IPS DF 6.9 (cell line): ENCODE data around the gene SERPINE2.

ENCODE experiments used
- DNase-seq: peaks from one replicate; pipeline ENCODE4 v3.0.0-alpha.2; 2013; ENCODE audit warnings: low read depth, low spot score
- H3K27ac ChIP-seq: one replicate; pipeline ENCODE4 v1.5.1; 2013; ENCODE audit warnings: low read length, control low read depth
- H3K27me3 ChIP-seq: 2 replicates; pipeline ENCODE4 v1.6.1; 2013; ENCODE audit warnings: mild to moderate bottlenecking, low read length; ENCODE audit not compliant: control insufficient read depth, insufficient read depth
- H3K36me3 ChIP-seq: 2 replicates; pipeline ENCODE4 v1.6.1; 2013; ENCODE audit warnings: low read length; ENCODE audit not compliant: control insufficient read depth, insufficient read depth
- H3K4me1 ChIP-seq: 2 replicates; pipeline ENCODE4 v1.6.1; 2013; ENCODE audit warnings: low read length; ENCODE audit not compliant: control insufficient read depth, insufficient read depth
- H3K4me3 ChIP-seq: 2 replicates; pipeline ENCODE4 v1.5.1; 2013; ENCODE audit warnings: mild to moderate bottlenecking, low read length
- H3K9me3 ChIP-seq: 2 replicates; pipeline ENCODE4 v1.6.1; 2013; ENCODE audit warnings: low read length, inconsistent platforms; ENCODE audit not compliant: control insufficient read depth, insufficient read depth
- WGBS: extraction: QIAGEN DNeasy Blood & Tissue Kit; methylation state at CpG from one replicate; pipeline ENCODE4 v1.1.7; 2013; ENCODE audit warnings: mixed read lengths, missing lambda C conversion rate; ENCODE audit not compliant: insufficient read length, insufficient coverage; 5-methylcytosine and 5-hydroxymethylcytosine counted together

SERPINE2 gene

DNA sequence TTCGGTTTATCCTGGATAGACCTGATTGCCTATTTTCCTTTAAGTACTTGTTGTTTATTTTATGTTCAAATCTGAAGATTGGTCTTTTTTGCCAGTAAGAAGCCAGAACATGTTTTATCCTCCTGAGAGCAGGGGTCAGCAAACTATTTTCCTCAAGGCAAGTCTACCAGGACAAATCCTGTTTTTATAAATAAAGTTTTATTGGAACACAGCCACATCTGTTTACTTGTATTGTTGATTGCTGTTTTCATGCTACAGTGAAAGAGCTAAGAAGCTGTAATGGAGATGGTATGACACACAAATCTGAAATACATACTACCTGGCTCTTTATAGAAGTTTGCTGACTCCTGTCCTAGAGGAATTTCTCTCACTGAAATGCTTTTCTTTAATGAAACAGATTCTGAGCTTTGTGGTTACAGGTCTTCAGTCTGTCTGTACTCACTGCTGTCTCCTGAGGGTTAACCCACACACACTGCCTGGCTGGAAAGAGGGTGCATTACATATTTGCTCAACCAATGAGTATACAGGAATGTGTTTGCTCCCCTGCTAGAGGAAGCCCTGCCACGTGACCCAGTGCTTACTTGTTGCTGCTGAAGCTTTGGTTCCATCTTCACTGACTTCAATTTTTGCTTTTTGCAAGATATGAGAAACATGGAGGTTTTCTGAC lies 59.2 kb downstream of the SERPINE2 start:
- no peak overlapping the region for H3K4me3 ChIP-seq
- H3K27me3 ChIP-seq: no peaks in the 10 kb centered on the region
- H3K4me1 ChIP-seq: no peaks in the 10 kb centered on the region
- DNase-seq: no peak
- H3K9me3 ChIP-seq: no peaks in the 10 kb centered on the region
- no peaks in the 10 kb centered on the region; the same call in 1 of the 2 replicates for H3K36me3 ChIP-seq
- H3K27ac ChIP-seq: no peak overlapping the region
- WGBS: no CpG with 5 or more reads among the region's 2 CpGs

DNA sequence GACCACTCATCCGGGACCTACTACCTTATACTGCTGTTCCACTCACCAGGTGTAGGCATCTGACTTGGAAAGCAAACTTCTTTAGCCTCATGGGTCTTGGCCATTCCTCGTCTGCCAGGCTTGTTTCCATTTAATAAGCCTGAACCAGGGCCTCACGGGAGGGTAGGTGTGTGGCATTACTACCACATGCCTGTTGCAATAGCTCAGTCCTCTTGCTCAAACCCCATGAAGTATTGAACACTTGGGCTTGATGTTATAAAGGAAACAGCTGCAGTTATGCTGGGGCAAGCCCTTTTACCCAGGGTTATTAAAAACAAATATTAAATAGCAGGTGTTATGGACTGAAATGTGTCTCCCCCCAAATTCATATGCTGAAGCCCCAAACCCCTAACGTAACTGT lies 60.6 kb downstream of the SERPINE2 start:
- no CpG with 5 or more reads among the region's 4 CpGs for WGBS
- Histone ChIP-seq H3K27me3 (no peaks in the 10 kb centered on the region), H3K36me3 (no peaks in the 10 kb centered on the region; the same call in 1 of the 2 replicates), H3K4me1 (no peaks in the 10 kb centered on the region), H3K27ac (no peak overlapping the region), H3K4me3 (no peak overlapping the region), H3K9me3 (no peaks in the 10 kb centered on the region)
- no peak for DNase-seq

DNA sequence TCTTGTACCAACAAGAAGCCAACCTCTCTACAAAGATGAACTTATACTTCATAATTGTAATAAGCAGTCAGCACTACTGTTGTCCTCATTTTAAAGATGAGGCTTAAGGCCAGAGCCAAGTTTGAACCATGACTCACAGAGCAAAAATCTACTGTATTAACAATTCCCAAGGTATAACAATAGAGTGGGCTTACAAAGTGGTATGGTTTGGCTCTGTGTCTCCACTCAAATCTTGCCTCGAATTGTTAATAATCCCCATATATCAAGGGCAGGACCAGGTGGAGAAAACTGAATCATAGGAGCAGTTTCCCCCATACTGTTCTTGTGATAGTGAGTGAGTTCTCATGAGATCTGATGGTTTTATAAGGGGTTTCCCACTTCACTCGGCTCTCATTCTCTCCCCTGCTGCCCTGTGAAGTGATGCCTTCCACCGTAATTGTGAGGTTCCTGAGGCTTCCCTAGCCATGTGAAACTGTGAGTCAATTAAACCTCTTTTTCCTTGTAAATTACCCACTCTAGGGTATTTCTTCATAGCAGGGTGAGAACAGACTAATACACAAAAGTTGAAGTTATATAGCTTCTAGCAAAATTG lies 62.4 kb downstream of the SERPINE2 start:
- Histone ChIP-seq H3K36me3 (no peaks in the 10 kb centered on the region), H3K4me3 (no peak overlapping the region), H3K9me3 (no peaks in the 10 kb centered on the region), H3K27ac (no peak overlapping the region), H3K4me1 (no peaks in the 10 kb centered on the region), H3K27me3 (no peaks in the 10 kb centered on the region)
- no peak for DNase-seq
- no CpG with 5 or more reads among the region's 3 CpGs for WGBS

DNA sequence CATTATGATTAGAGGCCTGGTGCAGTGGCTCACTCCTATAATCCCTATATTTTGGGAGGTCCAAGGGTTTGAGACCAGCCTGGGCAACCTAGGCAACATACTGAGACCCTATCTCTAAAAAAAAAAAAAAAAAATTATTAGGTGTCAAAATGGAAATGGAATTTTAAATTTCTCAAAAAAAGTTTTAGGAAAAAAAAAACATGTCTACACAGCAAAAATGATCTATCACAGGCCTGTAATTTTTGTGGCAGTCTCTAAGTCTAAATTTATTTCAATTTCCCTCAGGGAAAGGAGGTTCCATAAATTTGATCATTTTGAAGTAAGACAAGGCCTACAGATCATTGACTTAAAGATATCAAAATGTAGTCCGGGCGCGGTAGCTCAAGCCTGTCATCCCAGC lies 65.5 kb downstream of the SERPINE2 start:
- no peak overlapping the region for H3K27ac ChIP-seq
- no peak for DNase-seq
- no CpG with 5 or more reads among the region's 3 CpGs for WGBS
- no peak overlapping the region for H3K4me3 ChIP-seq
- H3K9me3 ChIP-seq: no peaks in the 10 kb centered on the region
- H3K4me1 ChIP-seq: no peaks in the 10 kb centered on the region
- H3K27me3 ChIP-seq: no peaks in the 10 kb centered on the region
- no peaks in the 10 kb centered on the region for H3K36me3 ChIP-seq

DNA sequence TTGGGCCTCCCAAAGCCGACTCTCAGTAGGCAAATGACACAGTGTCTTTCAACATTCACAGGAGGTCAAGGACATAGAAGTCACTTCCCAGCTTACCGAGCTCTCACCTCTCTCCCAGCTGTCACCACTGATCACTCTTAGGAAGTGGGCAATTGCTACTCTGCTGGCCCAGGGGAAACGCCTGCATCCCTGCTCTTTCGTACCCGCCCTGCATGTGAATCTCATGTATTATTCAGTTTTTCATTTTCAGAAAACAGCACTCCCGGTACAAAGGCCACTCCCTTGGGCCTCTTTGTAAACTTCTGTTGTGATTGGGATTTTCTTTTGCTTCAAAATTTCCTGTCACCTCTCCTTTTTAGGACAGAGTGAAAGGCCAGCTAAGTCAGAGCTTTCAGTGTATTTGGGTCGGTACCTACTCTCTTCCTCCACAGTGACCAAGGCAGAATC lies 66.4 kb downstream of the SERPINE2 start:
- no peak overlapping the region for H3K27ac ChIP-seq

DNA sequence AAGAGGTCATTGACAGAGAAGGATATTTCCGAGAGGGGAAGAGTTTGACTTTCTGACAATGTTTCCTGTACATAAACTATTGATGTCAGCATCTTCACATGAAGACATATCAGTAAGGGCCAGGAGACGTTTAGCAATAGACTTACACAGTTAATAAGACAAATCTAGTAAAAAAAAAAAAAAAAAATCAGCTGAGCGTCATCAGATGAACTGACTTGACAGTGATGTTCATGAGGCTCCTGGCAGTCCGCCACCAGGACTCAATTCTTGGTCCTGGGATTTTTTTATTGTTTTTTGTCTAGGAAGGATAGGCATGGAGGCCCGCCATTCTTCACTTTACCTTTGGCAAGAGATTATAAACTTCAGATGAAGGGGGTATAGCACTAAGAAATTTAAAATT lies 67.4 kb downstream of the SERPINE2 start:
- no peaks in the 10 kb centered on the region for H3K4me1 ChIP-seq
- no peak for DNase-seq
- no CpG with 5 or more reads among the region's 5 CpGs for WGBS
- H3K36me3 ChIP-seq: peaks cover 2% of the 10 kb centered on the region; the same call in 1 of the 2 replicates
- H3K27ac ChIP-seq: no peak overlapping the region
- no peak overlapping the region for H3K4me3 ChIP-seq
- H3K9me3 ChIP-seq: no peaks in the 10 kb centered on the region
- H3K27me3 ChIP-seq: no peaks in the 10 kb centered on the region

More for the DNA sequence above, 66.4 kb downstream of the SERPINE2 start:
- no peaks in the 10 kb centered on the region for H3K27me3 ChIP-seq
- H3K4me3 ChIP-seq: no peak overlapping the region
- H3K4me1 ChIP-seq: no peaks in the 10 kb centered on the region
- no CpG with 5 or more reads among the region's 7 CpGs for WGBS
- H3K36me3 ChIP-seq: no peaks in the 10 kb centered on the region
- DNase-seq: no peak
- H3K9me3 ChIP-seq: no peaks in the 10 kb centered on the region

DNA sequence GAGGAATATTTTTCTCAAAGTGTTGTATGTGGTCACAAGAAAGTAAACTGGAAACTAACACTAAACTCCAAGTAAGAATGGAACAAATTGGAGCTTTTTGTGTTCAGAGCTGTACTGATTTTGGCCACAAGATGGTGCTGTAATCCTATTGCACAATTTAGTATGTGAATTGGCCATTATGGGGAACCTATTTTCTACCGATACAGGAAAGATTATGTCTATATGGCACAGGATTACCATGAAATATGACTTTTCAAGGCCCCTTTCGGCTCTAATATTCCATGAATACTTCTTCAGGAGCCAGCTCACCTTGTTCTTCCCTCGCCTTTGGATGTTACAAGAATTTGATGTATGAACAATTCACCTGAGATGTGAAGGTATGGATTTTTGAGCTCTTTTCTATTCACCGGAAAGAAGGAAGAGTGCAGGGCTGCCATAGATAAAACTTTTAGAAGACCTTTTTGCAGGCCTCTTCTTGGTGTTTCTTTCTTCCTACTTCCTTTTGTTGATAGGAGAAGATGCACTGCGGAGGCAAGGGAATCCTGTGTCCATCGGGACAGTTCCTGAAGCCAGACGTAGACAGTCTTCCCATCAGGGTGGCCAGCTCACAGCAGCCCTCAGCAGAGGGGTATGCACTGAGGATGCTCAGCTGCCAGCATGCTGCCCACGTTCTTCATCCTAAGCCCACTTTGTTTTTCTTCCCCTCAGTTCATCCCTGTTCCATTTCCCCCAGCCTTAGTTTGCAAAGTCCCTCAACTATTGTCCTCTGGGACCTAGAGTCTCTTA lies 68.5 kb downstream of the SERPINE2 start:
- no peak for DNase-seq
- no peaks in the 10 kb centered on the region for H3K9me3 ChIP-seq
- no peaks in the 10 kb centered on the region for H3K4me1 ChIP-seq
- no peaks in the 10 kb centered on the region for H3K27me3 ChIP-seq
- H3K27ac ChIP-seq: no peak overlapping the region
- peaks cover 2% of the 10 kb centered on the region; the same call in 1 of the 2 replicates for H3K36me3 ChIP-seq
- no peak overlapping the region for H3K4me3 ChIP-seq
- WGBS: no CpG with 5 or more reads among the region's 8 CpGs

DNA sequence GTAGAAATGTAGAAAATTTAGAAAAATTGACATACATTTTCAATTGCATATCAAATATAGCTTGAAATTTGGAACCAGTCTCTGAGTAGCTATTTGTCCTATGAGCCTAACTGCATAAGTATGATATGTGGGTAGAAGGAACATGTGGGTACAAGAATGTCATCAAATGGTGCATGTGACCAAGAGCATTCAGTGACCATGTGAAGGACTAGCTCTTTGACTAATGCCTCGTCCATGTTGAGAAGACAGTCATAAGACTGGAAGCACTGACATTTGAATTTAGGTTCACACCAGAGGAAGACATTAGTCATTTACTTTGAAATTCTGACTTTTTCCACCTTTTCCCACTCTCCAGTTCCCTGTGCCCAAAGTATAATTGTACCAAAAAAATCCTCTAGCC lies 69.2 kb downstream of the SERPINE2 start:
- H3K27me3 ChIP-seq: no peaks in the 10 kb centered on the region
- no peak overlapping the region for H3K27ac ChIP-seq
- no peaks in the 10 kb centered on the region for H3K4me1 ChIP-seq
- no peak for DNase-seq
- no peak overlapping the region for H3K4me3 ChIP-seq
- H3K9me3 ChIP-seq: no peaks in the 10 kb centered on the region
- WGBS: no CpG with 5 or more reads among the region's 1 CpG
- H3K36me3 ChIP-seq: peaks cover 2% of the 10 kb centered on the region; the same call in 1 of the 2 replicates

DNA sequence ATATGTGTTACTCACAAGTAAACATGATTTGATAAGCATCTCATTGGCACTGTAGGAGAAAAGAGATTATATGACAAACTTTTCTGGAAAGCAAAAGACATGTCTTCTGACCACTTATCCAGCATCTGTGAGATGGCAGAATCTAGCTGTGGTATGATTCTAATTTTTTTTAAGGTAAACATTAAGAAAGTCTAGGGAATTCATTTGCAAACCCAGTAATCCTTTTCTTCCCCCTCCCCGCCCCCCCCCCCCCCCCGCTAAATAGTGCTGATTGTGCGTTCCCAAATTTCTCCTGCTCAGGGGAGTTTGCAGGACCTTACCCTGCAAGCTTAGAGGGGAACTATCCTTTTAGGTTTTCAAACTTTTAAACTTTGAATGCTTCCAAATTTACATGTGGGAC lies 69.8 kb downstream of the SERPINE2 start:
- WGBS: no CpG with 5 or more reads among the region's 3 CpGs
- no peaks in the 10 kb centered on the region for H3K4me1 ChIP-seq
- no peak overlapping the region for H3K4me3 ChIP-seq
- no peaks in the 10 kb centered on the region for H3K27me3 ChIP-seq
- H3K27ac ChIP-seq: no peak overlapping the region
- peaks cover 2% of the 10 kb centered on the region; the same call in 1 of the 2 replicates for H3K36me3 ChIP-seq
- no peaks in the 10 kb centered on the region for H3K9me3 ChIP-seq
- no peak for DNase-seq

DNA sequence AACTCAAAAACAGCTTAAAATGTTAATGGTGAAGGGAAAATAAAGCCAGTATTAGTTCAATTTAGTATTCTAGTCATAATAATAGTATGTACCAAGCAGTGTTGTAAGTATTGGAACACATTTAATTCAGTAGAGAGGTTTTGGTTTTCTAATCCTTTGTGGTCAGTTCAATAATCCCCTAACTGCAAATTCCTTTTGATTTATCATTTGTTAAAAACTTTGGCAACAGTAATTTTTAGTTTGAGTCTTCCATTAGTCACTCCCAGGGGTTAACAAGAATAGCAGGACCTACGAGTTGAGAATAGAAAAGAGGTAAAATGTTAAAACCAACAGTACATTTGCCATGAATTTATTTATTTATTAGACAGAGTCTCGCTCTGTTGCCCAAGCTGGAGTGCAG lies 71.1 kb downstream of the SERPINE2 start:
- no peak overlapping the region for H3K4me3 ChIP-seq
- no peaks in the 10 kb centered on the region for H3K27me3 ChIP-seq
- H3K36me3 ChIP-seq: peaks cover 2% of the 10 kb centered on the region; the same call in 1 of the 2 replicates
- H3K4me1 ChIP-seq: no peaks in the 10 kb centered on the region
- no peak for DNase-seq
- no CpG with 5 or more reads among the region's 2 CpGs for WGBS
- H3K27ac ChIP-seq: no peak overlapping the region
- no peaks in the 10 kb centered on the region for H3K9me3 ChIP-seq
